Heart left ventricle (tissue), 13 donors: ENCODE measurements around the gene PAEP.

Experiments used
- POLR2A ChIP-seq, 2 donors: fragments of 450-650 bp; IDR thresholded peaks; one replicate each; pipeline ENCODE4 v1.6.1; 2017; ENCODE audit warnings: antibody characterized with exemption in 2 of 2, mild to moderate bottlenecking in 2 of 2, moderate library complexity in 2 of 2
- TF ChIP-seq, protein P1 (sequence below), 12 donors: fragments of 200-600 bp; sonication (generic) in 4 of 12; IDR thresholded peaks; one replicate each; pipeline versions ENCODE4 v1.5.0 to v1.8.0; 2018 to 2022; ENCODE audit warnings: antibody characterized with exemption in 12 of 12, mild to moderate bottlenecking in 5 of 12
- donor health status: ischemic (EF 13 %, LVEDD 7.1; RV severe dilation, severe dysfunction).
- donor health status: DM: no; HTN: yes; CAD: no.
- donor health status: DM: no; HTN: no; CAD: no.
- donor health status: ischemic (EF 25% LVEDD 6.9; RV normal size, moderate dysfunction).
- donor health status: ischemic (EF 25% LVEDD 5.7; RV mildly dilated, moderate dysfunction).
- donor health status: ischemic (EF 35%, LVEDD 5.7; RV mildly dilated, moderate dysfunction).
- donor health status: nonischemic (EF 11% LVEDD 7.7; RV severe dilation, severe dysfunction).
- donor health status: DM: yes; HTN: yes; CAD: no.
- donor health status: PGD.
- donor health status: ischemic (EF 29% LVEDD 5.4; RV normal size, mild dysfunction).
- donor health status: nonischemic (EF 23%, LVEDD 6.1; RV moderate dilation, normal function).

DNA sequence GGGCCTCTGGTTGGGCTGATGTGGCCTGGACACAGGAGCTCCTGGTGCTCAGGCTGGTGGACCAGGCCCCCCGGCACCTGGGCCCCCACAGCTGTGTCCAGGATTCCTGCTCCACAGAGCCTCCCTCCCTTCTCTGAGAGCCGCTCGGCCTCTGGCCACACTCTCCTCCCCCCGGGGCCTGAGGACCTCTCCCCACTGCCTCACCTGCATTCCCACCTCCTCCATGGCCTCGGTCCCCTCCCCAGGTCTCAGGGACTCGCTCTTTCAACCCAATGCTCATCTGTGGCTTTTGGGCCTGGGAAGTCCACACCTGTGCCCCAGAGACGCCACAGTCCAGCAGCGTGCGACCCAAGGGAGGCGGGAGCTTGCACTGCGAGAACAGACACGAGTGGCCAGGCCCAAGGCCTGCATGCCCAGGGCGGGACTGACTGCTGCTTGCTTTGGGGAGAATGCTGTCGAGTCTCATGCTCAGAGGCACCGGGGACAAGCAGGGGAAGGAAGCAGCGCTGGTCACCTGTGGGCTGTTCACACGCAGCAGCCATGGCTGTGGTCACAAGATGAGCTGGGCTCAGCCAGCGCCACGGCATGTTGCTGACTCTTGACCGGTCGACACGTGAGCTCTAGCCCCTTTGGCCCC lies 14.6 kb downstream of the PAEP start:
- no peak for TF ChIP-seq POLR2A (IDR thresholded peaks at IDR 0.05)
- TF ChIP-seq, protein P1, sequence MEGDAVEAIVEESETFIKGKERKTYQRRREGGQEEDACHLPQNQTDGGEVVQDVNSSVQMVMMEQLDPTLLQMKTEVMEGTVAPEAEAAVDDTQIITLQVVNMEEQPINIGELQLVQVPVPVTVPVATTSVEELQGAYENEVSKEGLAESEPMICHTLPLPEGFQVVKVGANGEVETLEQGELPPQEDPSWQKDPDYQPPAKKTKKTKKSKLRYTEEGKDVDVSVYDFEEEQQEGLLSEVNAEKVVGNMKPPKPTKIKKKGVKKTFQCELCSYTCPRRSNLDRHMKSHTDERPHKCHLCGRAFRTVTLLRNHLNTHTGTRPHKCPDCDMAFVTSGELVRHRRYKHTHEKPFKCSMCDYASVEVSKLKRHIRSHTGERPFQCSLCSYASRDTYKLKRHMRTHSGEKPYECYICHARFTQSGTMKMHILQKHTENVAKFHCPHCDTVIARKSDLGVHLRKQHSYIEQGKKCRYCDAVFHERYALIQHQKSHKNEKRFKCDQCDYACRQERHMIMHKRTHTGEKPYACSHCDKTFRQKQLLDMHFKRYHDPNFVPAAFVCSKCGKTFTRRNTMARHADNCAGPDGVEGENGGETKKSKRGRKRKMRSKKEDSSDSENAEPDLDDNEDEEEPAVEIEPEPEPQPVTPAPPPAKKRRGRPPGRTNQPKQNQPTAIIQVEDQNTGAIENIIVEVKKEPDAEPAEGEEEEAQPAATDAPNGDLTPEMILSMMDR (IDR thresholded peaks at IDR 0.05), result no peak
